ENCODE results near the gene YRDC.

Gene YRDC, protein sequence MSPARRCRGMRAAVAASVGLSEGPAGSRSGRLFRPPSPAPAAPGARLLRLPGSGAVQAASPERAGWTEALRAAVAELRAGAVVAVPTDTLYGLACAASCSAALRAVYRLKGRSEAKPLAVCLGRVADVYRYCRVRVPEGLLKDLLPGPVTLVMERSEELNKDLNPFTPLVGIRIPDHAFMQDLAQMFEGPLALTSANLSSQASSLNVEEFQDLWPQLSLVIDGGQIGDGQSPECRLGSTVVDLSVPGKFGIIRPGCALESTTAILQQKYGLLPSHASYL

DNA sequence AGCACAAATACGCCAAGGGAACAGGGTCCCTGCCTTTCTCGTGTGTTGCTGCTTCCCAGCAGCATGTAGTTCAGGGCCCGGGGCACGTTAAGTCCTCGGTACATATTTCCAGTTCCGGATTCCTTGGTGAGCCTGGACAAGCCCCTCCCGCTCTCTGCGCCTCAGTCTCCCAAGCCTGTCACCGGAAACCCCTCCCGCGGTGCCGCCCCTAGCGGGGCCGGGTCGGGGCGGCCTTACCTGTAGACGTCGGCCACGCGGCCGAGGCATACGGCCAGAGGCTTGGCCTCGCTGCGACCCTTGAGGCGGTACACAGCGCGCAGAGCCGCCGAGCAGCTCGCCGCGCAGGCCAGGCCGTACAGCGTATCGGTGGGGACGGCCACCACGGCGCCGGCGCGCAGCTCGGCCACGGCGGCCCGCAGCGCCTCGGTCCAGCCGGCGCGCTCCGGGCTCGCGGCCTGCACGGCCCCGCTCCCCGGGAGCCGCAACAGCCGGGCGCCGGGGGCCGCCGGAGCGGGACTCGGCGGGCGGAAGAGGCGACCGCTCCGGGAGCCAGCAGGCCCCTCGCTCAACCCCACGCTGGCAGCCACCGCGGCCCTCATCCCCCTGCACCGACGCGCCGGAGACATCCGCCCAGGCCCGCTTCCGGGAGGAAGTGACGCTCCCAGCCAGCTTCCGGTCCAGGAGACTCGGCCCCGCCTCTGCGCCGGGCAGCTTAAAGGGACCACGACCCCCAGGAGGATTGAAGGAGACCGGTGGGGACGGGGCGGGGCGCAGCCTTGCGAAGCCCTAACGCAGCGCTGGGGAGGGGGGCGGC is at the start of gene YRDC, which contains the start of gene C1orf122:
Gene YRDC (minus strand): TSS at position 654 of the 814 bp plus-strand sequence. CDS start 28 bp downstream, at position 626.
Gene C1orf122 (plus strand): TSS at position 236 of the 814 bp plus-strand sequence. CDS start 615 bp downstream, outside the sequence.
- peak; percentile 98 for DNase-seq (ENCODE audit: low spot score)

DNA sequence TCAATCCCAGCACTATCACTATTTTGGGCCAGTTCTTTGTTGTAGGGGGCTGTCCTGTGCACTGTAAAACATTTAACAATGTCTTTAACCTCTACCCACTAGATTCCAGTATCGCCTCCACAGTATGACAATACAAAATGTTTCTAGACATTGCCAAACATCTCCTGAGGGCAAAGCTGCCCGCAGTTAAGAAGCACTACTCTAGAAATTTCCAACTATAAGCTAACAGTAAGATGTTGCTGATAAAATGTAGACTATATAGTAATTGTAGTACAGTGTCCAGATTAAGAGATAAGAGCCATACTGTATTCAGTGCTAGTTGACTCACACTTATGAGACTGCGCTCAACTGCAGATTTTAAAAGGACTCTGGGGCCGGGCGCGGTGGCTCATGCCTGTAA is 46.4 kb upstream of the YRDC start:
- no peak for DNase-seq (ENCODE audit: low spot score)

DNA sequence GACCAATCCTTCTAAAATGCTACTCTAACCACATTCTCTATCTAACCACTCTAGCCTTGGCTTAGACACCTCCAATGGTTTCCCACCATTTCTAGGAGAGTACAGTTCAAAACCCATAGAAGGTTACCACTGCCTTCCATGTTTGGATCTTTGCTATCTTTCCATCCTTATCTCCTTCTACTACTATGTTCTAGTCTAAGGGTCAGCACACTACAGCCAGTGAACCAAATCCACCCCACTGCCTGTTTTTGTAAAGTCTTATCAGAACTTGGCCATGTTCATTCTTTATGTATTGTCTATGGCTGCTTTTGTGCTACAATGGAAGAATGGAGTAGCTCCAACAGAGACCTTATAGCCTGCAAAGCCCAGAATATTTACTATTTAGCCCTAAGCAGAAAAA is 45.1 kb upstream of the YRDC start:
- DNase-seq (ENCODE audit: low spot score) = no peak

GRCh38 chr1:37851782-37852210 is 43.8 kb upstream of the YRDC start:
- peak; percentile 19 for DNase-seq (ENCODE audit: low spot score)

DNA sequence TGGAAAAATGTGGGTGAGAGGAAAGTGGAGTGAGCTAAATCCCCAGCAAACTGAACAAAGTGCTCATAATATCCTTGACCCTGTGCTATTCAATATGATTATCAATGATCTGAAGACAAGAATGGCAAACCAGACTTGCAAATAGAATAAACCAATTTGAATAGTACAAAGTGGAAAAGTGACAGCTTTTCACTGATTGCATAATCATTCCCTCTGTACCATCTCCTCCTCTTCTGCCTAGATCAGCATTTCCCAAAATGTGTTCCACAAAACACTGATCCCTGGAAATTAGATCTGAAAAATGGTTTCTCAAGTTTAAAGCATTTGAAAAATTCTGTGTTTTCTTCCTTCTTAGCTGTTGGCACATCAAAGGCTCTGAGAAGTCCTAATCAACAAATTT is 43.3 kb upstream of the YRDC start:
- no peak for DNase-seq (ENCODE audit: low spot score)

DNA sequence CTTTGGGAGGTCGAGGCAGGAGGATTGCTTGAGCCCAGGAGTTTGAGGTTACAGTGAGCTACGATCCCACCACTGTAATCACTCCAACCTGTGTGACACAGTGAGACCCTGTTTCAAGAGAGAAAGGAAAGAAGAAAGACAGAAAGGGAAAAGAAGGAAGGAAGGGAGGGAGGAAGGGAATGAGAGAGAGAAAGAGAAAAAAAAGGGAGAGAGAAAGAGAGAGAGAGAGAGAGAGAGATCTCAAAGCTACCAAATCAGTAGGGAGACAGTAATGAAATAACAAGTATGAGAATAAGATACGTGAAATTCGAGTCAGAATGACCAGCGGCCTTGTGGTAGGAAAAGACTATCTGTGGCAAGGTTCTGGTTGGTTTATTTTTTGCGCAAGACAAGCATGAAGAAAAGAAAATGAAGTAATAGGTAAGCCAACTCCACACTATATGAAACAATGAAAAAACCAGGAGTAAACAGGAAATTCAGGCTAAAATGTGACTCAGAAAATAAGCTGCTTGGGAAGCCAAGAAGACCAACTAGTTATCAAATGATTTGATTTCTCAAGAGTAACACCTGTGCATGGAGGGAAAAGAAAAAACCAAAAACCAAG is 42.4 kb upstream of the YRDC start:
- DNase-seq (ENCODE audit: low spot score) = no peak

GRCh38 chr1:37849480-37849879 is 41.5 kb upstream of the YRDC start:
- no peak for DNase-seq (ENCODE audit: low spot score)

DNA sequence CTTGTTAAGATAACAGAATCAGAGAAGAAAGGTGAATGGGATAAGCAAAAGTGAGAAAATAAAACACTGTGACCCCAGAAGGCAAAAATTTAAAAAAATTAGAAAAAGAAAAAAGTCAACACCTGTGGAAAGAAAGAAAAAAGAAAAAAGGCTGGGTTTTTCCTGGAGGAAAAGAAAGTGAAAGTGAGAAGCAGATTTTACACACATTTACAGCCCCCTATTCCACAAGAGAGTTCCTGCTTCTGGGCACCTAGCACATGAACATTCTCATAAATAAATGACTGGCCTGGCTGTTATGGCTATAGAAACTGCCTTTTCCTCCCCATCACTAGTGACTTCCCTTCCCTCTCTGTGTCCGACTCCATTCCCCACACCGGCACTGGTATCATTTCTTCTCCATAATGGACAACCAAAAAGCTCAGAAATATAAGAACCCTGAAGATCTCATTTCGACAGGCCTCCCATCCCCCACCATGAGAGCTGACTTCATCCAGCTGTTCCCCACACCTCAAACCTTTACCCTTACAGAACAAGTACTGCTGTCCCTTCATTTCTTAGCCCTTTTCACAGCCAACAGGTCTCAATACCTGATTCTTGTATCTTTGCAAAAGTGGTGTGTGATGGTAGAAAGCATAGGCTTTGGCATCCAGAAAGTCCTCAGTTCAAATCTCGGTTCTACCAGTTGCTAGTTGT is 38.8 kb upstream of the YRDC start:
- no peak for DNase-seq (ENCODE audit: low spot score)

- DNase-seq (ENCODE audit: low spot score) = no peak
Observed at GRCh38 chr1:37845786-37846185, 37.8 kb upstream of the YRDC start.

GRCh38 chr1:37845049-37845646 is 37.1 kb upstream of the YRDC start:
- DNase-seq (ENCODE audit: low spot score) = no peak

DNA sequence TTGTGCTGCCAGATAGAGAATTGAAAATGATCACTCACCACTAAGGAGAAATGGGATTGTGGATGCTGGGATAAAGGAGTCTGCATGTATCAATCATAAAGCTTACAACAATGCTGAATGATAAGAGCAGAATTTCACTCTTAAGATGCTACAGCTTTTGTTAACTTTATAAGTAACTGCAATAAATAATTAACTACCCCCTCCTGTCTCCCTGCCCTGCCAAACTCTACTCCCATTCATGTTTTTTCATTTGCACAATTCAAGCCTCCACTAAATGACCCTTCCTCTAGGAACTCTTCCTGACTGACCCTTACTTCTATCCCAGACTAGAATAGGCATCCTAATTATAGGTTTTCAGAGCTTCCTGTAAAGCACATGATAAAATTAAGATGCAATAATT is 36.5 kb upstream of the YRDC start:
- no peak for DNase-seq (ENCODE audit: low spot score)

- DNase-seq (ENCODE audit: low spot score) = no peak
Observed at GRCh38 chr1:37841652-37842051, 33.6 kb upstream of the YRDC start.

GRCh38 chr1:37840711-37841110 is 32.7 kb upstream of the YRDC start:
- DNase-seq (ENCODE audit: low spot score) = no peak

- no peak for DNase-seq (ENCODE audit: low spot score)
Observed at GRCh38 chr1:37839676-37840075, 31.7 kb upstream of the YRDC start.

DNA sequence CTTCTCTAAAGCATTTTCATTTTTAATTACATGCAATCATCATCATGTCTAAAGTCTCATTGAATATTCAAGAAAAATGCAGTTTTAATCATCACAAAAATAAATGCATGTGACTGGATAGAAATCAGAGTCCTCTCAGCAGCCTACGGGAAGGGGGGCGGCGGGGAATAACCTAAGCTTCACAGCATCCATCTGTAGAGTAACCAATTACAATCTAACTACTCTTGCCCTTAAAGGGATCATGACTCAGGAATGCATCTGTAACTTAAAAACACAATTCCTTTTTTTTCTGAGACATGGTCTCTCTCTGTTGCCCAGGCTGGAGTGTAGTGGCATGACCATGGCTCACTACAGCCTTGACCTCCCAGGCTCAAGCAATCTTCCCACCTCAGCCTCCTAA is 28.8 kb upstream of the YRDC start:
- DNase-seq (ENCODE audit: low spot score) = no peak

GRCh38 chr1:37831809-37832208 is 23.8 kb upstream of the YRDC start:
- no peak for DNase-seq (ENCODE audit: low spot score)

DNA sequence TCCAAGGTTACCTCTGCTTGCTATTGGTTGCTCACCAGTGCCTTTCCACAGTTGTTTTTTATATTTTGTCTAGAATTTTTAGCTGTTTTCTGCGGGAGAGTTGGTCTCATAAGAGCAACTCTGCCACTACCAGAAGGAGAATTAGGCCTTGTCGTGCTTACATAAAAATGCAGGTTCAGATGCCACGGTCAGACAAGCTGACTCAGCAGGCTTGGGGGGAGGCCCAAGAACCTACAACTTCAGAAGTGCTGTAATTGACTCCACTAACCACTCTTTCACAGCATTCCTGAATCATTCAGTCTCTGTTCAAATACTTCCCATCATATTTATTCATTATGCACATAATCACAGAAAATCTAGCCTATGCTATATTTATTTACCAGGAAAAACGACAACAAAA is 23.1 kb upstream of the YRDC start:
- no peak for DNase-seq (ENCODE audit: low spot score)

DNA sequence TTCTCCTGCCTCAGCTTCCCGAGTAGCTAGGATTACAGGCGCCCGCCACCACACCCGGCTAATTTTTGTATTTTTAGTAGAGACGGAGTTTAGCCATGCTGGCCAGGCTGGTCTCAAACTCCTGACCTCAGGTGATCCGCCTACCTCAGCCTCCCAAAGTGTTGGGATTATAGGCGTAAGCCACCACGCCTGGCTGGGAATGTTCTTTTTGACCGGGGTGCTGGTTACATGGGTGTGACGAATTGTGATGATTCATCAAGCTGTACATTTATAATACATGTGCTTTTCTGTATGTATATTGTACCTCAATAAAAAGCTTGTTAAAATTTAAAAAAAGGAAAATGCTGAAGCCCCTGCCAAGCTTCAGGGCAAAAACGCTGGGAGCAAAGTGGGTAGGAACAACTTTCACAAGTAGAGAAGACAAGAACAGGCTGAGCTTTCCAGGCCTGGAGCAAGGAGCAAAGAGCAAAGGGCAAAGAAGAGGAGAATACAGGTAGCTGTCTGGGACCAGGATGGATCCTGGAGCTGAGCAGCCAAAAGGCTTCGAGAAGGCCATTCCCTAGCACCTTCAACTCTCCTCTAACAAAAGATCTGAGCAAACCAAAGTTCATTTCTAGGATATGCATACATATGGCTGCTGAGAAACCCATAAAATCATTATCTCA is 20.5 kb upstream of the YRDC start:
- no peak for DNase-seq (ENCODE audit: low spot score)

DNA sequence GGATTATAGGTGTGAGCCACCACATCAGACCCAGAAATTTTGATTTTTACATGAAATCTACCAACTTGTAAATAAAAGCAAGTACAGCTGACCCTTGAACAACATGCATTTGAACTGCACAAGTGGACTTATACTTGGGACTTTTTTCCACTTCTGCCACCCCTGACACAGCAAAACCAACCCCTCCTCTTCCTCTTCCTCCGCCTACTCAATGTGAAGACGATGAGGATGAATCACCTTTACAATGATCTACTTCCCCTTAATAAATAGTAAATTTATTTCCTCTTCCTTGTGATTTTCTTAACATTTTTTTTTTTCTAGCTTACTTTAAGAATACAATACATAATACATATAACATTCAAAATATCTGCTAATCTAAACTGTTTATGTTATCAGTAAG is 17.5 kb upstream of the YRDC start:
- DNase-seq (ENCODE audit: low spot score) = no peak

DNA sequence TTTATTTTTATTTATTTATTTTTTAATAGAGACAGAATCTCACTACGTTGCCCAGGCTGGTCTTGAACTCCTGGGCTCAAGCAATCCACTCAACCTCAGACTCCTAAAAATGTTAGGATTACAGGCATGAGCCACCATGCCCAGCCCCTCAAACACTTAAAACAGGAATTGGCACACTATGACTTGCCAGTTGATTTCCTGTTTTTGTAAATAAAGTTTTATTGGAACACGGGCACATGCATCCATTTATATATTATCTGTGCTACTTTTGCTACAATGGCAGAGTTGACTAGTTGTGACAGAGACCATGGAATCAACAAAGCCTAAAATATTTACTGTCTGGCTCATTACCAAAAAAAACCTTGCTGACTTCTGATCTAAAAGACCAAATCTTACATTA is 16.0 kb upstream of the YRDC start:
- DNase-seq (ENCODE audit: low spot score) = no peak
